K562 (cell line): ENCODE results near the gene PAIP2. TPM values are rescaled to one million over a fixed set of nuclear protein-coding genes. Genes with fewer than 3 reads are reported as not detected.
A peak's percentile ranks its signal among the peaks of the same experiment; 100 is the strongest.
"Not testable (repeated sequence)": the region's sequence is repeated elsewhere in the genome, so short reads cannot be mapped to it uniquely, and the experiment has no call there.

Source experiments
- ATAC-seq: fragments of 200-7000 bp; cut with Tn5 transposase; 3 replicates; pipeline ENCODE4 v1.9.1; 2020; ENCODE audit warnings: moderate library complexity
- BruUV-seq: library from RNA; stranded (reverse); fragments of 400-500 nt; replicated peaks from 2 replicates; lab custom pipeline; 2021; lab: Mats Ljungman, UMichigan
- CTCF ChIA-PET: fragments of 300-600 bp; formaldehyde crosslinking; extraction: SDS; loops from one replicate; lab custom pipeline; 2021; ENCODE audit warnings: low intra/inter-chr PET ratio; lab: Yijun Ruan, JAX
- POLR2A ChIA-PET: fragments of 300-600, 350-650 bp; sonication (Branson Sonifier 250); formaldehyde crosslinking; extraction: SDS; loops from one replicate; lab custom pipeline; 2021; ENCODE audit warnings: antibody characterized with exemption, inconsistent platforms; lab: Yijun Ruan, JAX
- DNase-seq, 4 experiments: peaks; one replicate each; pipeline versions ENCODE4 v3.0.0 to v3.0.0-alpha.2; 2011 to 2018; ENCODE audit warnings: low spot score in 3 of 4, mixed read lengths in 3 of 4; ENCODE audit errors: extremely low read depth in 1 of 4
- FAIRE-seq: peaks from 2 replicates; lab custom pipeline; 2011; peaks lifted over from hg19 to GRCh38; lab: Jason Lieb, UNC
- H2AFZ ChIP-seq: 2 replicates; pipeline ENCODE4 v1.6.0; 2011; ENCODE audit warnings: low read depth, low read length, control low read depth, inconsistent platforms
- H3K27ac ChIP-seq: fragments of 200-600 bp; 3 replicates; pipeline ENCODE4 v1.8.0; 2011; ENCODE audit warnings: low read depth, mild to moderate bottlenecking, control low read depth, inconsistent platforms, low read length, moderate library complexity, mixed read lengths; ENCODE audit errors: extremely low read depth
- H3K27me3 ChIP-seq, 2 experiments: fragments of 300-600 bp in 1 of 2; 2 replicates in 1 of 2; 3 replicates in 1 of 2; pipeline versions ENCODE4 v1.6.0 to v1.8.0; 2011; ENCODE audit warnings: inconsistent platforms in 2 of 2, low read length in 2 of 2, mild to moderate bottlenecking in 1 of 2, mixed read lengths in 1 of 2, moderate library complexity in 1 of 2; ENCODE audit not compliant: control insufficient read depth in 2 of 2, insufficient read depth in 2 of 2
- H3K36me3 ChIP-seq: fragments of 300-600 bp; 3 replicates; pipeline ENCODE4 v1.8.0; 2011; ENCODE audit warnings: mild to moderate bottlenecking, low read length, inconsistent platforms; ENCODE audit not compliant: control insufficient read depth, insufficient read depth
- H3K4me1 ChIP-seq, 2 experiments: fragments of 200-600 bp in 1 of 2; replicated peaks in 1 of 2; 2 replicates in 1 of 2; 3 replicates in 1 of 2; pipeline versions ENCODE4 v1.5.1 to v1.8.0; 2011; ENCODE audit warnings: inconsistent platforms in 2 of 2, low read length in 2 of 2, mild to moderate bottlenecking in 1 of 2, mixed read lengths in 1 of 2, moderate library complexity in 1 of 2; ENCODE audit not compliant: control insufficient read depth in 2 of 2, insufficient read depth in 2 of 2
- H3K4me2 ChIP-seq: 2 replicates; pipeline ENCODE4 v1.6.1; 2011; ENCODE audit warnings: low read length, control low read depth, inconsistent platforms, mixed read lengths; ENCODE audit not compliant: insufficient read depth
- H3K4me3 ChIP-seq: fragments of 200-600 bp; sonication (generic), shearing (Covaris generic); 2 replicates; pipeline ENCODE4 v1.5.1; 2016; ENCODE audit warnings: control low read depth, inconsistent platforms
- H3K79me2 ChIP-seq: fragments of 200-600 bp; 3 replicates; pipeline ENCODE4 v1.8.0; 2011; ENCODE audit warnings: low read length, inconsistent platforms; ENCODE audit not compliant: control insufficient read depth, insufficient read depth
- H3K9ac ChIP-seq, 2 experiments: 2 replicates each; pipeline versions ENCODE4 v1.6.0 to v1.6.1; 2011; ENCODE audit warnings: low read depth in 2 of 2, low read length in 2 of 2, control low read depth in 1 of 2, inconsistent platforms in 1 of 2, mild to moderate bottlenecking in 1 of 2, mixed read lengths in 1 of 2; ENCODE audit not compliant: insufficient read depth in 1 of 2
- H3K9me1 ChIP-seq: one replicate; pipeline ENCODE4 v1.6.0; 2011; ENCODE audit warnings: inconsistent platforms, mild to moderate bottlenecking, low read length, moderate library complexity; ENCODE audit not compliant: control insufficient read depth, insufficient read depth
- H3K9me3 ChIP-seq: replicated peaks from 2 replicates; pipeline ENCODE4 v1.5.1; 2011; ENCODE audit warnings: low read depth, low read length, inconsistent platforms; ENCODE audit not compliant: control insufficient read depth, insufficient read depth
- H4K20me1 ChIP-seq: replicated peaks from 2 replicates; pipeline ENCODE4 v1.6.1; 2011; ENCODE audit warnings: low read length, inconsistent platforms, mixed read lengths; ENCODE audit not compliant: control insufficient read depth, insufficient read depth
- CBX8 ChIP-seq: fragments of 200-600 bp; sonication (generic); IDR thresholded peaks from 2 replicates; pipeline ENCODE4 v1.6.1; 2012; ENCODE audit warnings: borderline replicate concordance, mixed run types, low read depth, mild to moderate bottlenecking, moderate library complexity, mixed read lengths, low read length, control low read depth, inconsistent platforms; ENCODE audit not compliant: poor library complexity, severe bottlenecking; ENCODE audit errors: extremely low read depth
- GTF2A2 ChIP-seq: IDR thresholded peaks from 2 replicates; pipeline ENCODE4 v1.6.1; 2016; ENCODE audit warnings: mild to moderate bottlenecking, missing genetic modification characterization, missing compliant biosample characterization
- HLTF ChIP-seq: fragments of 450-650 bp; IDR thresholded peaks from 2 replicates; pipeline ENCODE4 v1.6.1; 2016
- SP2 ChIP-seq: IDR thresholded peaks from 2 replicates; pipeline ENCODE4 v1.6.1; 2011; ENCODE audit warnings: mild to moderate bottlenecking, low read depth, low read length, moderate library complexity; ENCODE audit not compliant: poor library complexity, severe bottlenecking; ENCODE audit errors: extremely low read depth
- TGIF2 ChIP-seq: sonication (generic); formaldehyde crosslinking; IDR thresholded peaks from 2 replicates; pipeline ENCODE4 v1.8.1; 2022; ENCODE audit warnings: mild to moderate bottlenecking, missing genetic modification reagents, moderate library complexity
- WGBS: fragments of 100-300 bp; shearing (Covaris generic); methylation state at CpG from one replicate; pipeline ENCODE4 v1.1.6; 2016; ENCODE audit warnings: low coverage, mixed read lengths; ENCODE audit not compliant: insufficient coverage; ENCODE audit errors: missing lambda C conversion rate; 5-methylcytosine and 5-hydroxymethylcytosine counted together
- in situ Hi-C: fragments of 300-500 bp; cut with MboI; formaldehyde crosslinking; loops from 4 replicates; pipeline ENCODE4 v1.15.0; 2018; ENCODE audit warnings: inconsistent platforms, mixed read lengths
- intact Hi-C: fragments of 100-400 bp; cut with micrococcal nuclease; formaldehyde crosslinking; loops from 2 replicates; pipeline ENCODE4 v1.14.2; 2022
- polyA plus RNA-seq, 8 experiments: library from polyadenylated mRNA; depleted of rRNA in 4 of 8; stranded (reverse) in 5 of 8; unstranded in 3 of 8; fragments of >200 nt; fragmentation: Nextera tagmentation in 2 of 8; fragmentation: Illumina TruSeq in 1 of 8; extraction: Ambion mirVana in 2 of 8; extraction: Trizol in 1 of 8; gene quantifications; 2 replicates each; pipeline versions ENCODE4 v1.2.1 to v1.2.3, GENCODE V29; 2011 to 2014; ENCODE audit warnings: inconsistent platforms in 1 of 8, missing spikeins in 1 of 8
- total RNA-seq, 7 experiments: library from RNA; depleted of rRNA in 6 of 7; stranded (reverse); fragments of >200 nt in 6 of 7; fragmentation: Illumina TruSeq in 2 of 7; extraction: Trizol in 2 of 7; gene quantifications; 2 replicates each; pipeline versions ENCODE4 v1.2.1 to v1.2.3, GENCODE V29; 2011 to 2021; ENCODE audit warnings: low replicate concordance in 1 of 7
- TF ChIP-seq, protein P1 (sequence below): sonication (generic); formaldehyde crosslinking; IDR thresholded peaks from 2 replicates; pipeline ENCODE4 v1.8.0; 2023; ENCODE audit warnings: missing genetic modification reagents, mild to moderate bottlenecking, borderline replicate concordance
- TF ChIP-seq, protein P2 (sequence below): sonication (generic); formaldehyde crosslinking; IDR thresholded peaks from 2 replicates; pipeline ENCODE4 v1.8.1; 2022; ENCODE audit warnings: missing genetic modification reagents

Gene PAIP2
- total and polyA plus RNA-seq, 9 of the 15 experiments (the other 6 are each of a cell fraction or from before 2014, with no cell fraction given) = 78.3 to 187 (median 128) TPM

DNA sequence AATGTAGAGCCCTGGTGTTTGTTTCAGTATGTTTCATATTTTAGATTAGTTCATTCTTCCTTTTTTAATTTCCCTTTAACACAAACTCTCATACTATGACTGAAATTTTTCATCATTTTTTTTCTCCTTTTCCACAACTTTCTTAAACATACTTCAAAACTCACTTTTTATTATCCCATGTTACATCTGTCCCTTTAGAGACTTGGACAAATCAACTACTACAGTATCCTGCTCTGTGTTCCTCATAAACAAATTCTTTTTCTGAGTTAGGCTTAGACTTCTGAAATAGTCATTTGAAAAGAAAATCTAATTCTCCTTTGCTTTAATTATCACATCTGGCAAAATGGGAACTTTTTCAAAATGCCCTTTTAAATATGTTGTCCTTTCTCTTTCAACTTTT, 32.9 kb upstream of the PAIP2 start:
- DNase-seq (no peak), FAIRE-seq (peak; percentile 37), ATAC-seq (no peak)
- Histone ChIP-seq H3K9ac (no peak overlapping the region; a peak in 1 of 4 replicates), H3K36me3 (peaks cover 64% of the 10 kb centered on the region; the same call in 2 of the 3 replicates), H3K4me2 (no peak overlapping the region), H3K4me3 (no peak overlapping the region), H3K27ac (no peak overlapping the region), H2AFZ (no peak overlapping the region), H3K4me1 (peaks cover 6 to 7% of the 10 kb centered on the region in 2 experiments; a peak in 3 of 5 replicates), H4K20me1 (peaks cover 58% of the 10 kb centered on the region), H3K9me3 (no peaks in the 10 kb centered on the region), H3K79me2 (peaks cover 100% of the 10 kb centered on the region), H3K9me1 (peaks cover 9% of the 10 kb centered on the region), H3K27me3 (no peaks in the 10 kb centered on the region)
- BruUV-seq = no TSS peak
- ChIA-PET POLR2A (interaction anchor here (1.3 to 7.4 kb wide), 5 partner anchors 8 to 29 kb away, joined by 3 to 105 read pairs (median 7); partner anchors contain the start of gene MATR3), CTCF (no interaction called here)
- TF ChIP-seq CBX8 (no peak), GTF2A2 (tag) (no peak), HLTF (no peak), SP2 (no peak), TGIF2 (CRISPR knock-in tag) (no peak)
- TF ChIP-seq, protein P1, sequence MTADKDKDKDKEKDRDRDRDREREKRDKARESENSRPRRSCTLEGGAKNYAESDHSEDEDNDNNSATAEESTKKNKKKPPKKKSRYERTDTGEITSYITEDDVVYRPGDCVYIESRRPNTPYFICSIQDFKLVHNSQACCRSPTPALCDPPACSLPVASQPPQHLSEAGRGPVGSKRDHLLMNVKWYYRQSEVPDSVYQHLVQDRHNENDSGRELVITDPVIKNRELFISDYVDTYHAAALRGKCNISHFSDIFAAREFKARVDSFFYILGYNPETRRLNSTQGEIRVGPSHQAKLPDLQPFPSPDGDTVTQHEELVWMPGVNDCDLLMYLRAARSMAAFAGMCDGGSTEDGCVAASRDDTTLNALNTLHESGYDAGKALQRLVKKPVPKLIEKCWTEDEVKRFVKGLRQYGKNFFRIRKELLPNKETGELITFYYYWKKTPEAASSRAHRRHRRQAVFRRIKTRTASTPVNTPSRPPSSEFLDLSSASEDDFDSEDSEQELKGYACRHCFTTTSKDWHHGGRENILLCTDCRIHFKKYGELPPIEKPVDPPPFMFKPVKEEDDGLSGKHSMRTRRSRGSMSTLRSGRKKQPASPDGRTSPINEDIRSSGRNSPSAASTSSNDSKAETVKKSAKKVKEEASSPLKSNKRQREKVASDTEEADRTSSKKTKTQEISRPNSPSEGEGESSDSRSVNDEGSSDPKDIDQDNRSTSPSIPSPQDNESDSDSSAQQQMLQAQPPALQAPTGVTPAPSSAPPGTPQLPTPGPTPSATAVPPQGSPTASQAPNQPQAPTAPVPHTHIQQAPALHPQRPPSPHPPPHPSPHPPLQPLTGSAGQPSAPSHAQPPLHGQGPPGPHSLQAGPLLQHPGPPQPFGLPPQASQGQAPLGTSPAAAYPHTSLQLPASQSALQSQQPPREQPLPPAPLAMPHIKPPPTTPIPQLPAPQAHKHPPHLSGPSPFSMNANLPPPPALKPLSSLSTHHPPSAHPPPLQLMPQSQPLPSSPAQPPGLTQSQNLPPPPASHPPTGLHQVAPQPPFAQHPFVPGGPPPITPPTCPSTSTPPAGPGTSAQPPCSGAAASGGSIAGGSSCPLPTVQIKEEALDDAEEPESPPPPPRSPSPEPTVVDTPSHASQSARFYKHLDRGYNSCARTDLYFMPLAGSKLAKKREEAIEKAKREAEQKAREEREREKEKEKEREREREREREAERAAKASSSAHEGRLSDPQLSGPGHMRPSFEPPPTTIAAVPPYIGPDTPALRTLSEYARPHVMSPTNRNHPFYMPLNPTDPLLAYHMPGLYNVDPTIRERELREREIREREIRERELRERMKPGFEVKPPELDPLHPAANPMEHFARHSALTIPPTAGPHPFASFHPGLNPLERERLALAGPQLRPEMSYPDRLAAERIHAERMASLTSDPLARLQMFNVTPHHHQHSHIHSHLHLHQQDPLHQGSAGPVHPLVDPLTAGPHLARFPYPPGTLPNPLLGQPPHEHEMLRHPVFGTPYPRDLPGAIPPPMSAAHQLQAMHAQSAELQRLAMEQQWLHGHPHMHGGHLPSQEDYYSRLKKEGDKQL = no peak
- TF ChIP-seq, protein P2, sequence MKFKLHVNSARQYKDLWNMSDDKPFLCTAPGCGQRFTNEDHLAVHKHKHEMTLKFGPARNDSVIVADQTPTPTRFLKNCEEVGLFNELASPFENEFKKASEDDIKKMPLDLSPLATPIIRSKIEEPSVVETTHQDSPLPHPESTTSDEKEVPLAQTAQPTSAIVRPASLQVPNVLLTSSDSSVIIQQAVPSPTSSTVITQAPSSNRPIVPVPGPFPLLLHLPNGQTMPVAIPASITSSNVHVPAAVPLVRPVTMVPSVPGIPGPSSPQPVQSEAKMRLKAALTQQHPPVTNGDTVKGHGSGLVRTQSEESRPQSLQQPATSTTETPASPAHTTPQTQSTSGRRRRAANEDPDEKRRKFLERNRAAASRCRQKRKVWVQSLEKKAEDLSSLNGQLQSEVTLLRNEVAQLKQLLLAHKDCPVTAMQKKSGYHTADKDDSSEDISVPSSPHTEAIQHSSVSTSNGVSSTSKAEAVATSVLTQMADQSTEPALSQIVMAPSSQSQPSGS (CRISPR knock-in tag) = no peak
- in situ Hi-C loops (no loop called here), intact Hi-C loops (no loop called here)

DNA sequence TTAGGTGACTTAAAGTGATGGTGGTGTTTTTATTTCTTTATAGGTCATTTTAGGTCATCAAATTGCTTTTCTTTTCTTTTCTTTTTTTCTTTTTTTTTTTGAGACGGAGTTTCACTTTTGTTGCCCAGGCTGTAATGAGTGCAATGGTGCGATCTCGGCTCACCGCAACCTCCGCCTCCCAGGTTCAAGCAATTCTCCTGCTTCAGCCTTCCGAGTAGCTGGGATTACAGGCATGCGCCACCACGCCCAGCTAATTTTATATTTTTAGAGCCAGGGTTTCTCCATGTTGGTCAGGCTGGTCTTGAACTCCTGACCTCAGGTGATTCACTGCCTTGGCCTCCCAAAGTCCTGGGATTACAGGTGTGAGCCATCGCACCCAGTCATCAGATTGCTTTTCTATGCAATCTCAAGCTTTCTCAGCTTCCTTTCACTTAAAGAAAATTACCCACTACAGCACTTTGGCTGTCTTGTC, 30.9 kb upstream of the PAIP2 start:
- not testable (repeated sequence) for ATAC-seq, H3K9ac ChIP-seq

More for the DNA sequence above, 30.9 kb upstream of the PAIP2 start:
- H3K9me1 ChIP-seq, FAIRE-seq, DNase-seq, H3K27me3 ChIP-seq, H3K27ac ChIP-seq, H3K4me3 ChIP-seq, intact Hi-C loops, H3K9me3 ChIP-seq, in situ Hi-C loops, H3K4me2 ChIP-seq, BruUV-seq, H3K4me1 ChIP-seq, H2AFZ ChIP-seq: not testable (repeated sequence)
- peaks cover 100% of the 10 kb centered on the region for H3K79me2 ChIP-seq
- POLR2A ChIA-PET = interaction anchor here (0.7 to 3.2 kb wide), 6 partner anchors 10 to 737 kb away, joined by 3 to 12 read pairs (median 4); partner anchors contain the start of gene PAIP2
- peaks cover 79% of the 10 kb centered on the region for H3K36me3 ChIP-seq
- H4K20me1 ChIP-seq = peaks cover 47% of the 10 kb centered on the region
- CTCF ChIA-PET = interaction anchor here (0.8 kb wide), 1 partner anchor 11 kb away, joined by 3 read pairs; no protein-coding TSS in a partner anchor
- 76% methylated on average over 4 of the region's 9 CpGs for WGBS
